ENCODE data around the gene HSPB9. TPM values are rescaled to one million over a fixed set of nuclear protein-coding genes. Genes with fewer than 3 reads are reported as not detected.
A peak's percentile ranks its signal among the peaks of the same experiment; 100 is the strongest.

The HSPB9 gene
- total and polyA plus RNA-seq, 10 donors, result 0.11 to 0.19 (median 0.17) TPM; not detected in 6

- WGBS, 5 donors, result 42 to 63% (median 56%) methylated on average over 17 of the region's 17 CpGs
- Histone ChIP-seq H3K27me3 (replicated peaks in 1 of 7) (no peaks in the 10 kb centered on the region), H3K9me3 (no peaks in the 10 kb centered on the region), H3K4me1 (peaks cover 28 to 52% (median 42%) of the 10 kb centered on the region in 6 donors), H3K36me3 (peaks cover 0 to 22% (median 5%) of the 10 kb centered on the region in 6 donors), H3K27ac (peak overlapping the region in 6 of 8 donors; percentile 48 to 95 (median 92)), H3K4me3 (peak overlapping the region; percentile 92 to 99 (median 98))
- no peak for DNase-seq
- intact Hi-C loops (cut with DNase I; ENCODE audit: low total_unique reads), result no loop called here
- no peak for TF ChIP-seq POLR2A (IDR thresholded peaks at IDR 0.05)
- TF ChIP-seq, protein P1, sequence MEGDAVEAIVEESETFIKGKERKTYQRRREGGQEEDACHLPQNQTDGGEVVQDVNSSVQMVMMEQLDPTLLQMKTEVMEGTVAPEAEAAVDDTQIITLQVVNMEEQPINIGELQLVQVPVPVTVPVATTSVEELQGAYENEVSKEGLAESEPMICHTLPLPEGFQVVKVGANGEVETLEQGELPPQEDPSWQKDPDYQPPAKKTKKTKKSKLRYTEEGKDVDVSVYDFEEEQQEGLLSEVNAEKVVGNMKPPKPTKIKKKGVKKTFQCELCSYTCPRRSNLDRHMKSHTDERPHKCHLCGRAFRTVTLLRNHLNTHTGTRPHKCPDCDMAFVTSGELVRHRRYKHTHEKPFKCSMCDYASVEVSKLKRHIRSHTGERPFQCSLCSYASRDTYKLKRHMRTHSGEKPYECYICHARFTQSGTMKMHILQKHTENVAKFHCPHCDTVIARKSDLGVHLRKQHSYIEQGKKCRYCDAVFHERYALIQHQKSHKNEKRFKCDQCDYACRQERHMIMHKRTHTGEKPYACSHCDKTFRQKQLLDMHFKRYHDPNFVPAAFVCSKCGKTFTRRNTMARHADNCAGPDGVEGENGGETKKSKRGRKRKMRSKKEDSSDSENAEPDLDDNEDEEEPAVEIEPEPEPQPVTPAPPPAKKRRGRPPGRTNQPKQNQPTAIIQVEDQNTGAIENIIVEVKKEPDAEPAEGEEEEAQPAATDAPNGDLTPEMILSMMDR (IDR thresholded peaks at IDR 0.05 in 8 of 11, conservative IDR thresholded peaks at IDR 0.05 in 3 of 11), result no peak
- TF ChIP-seq POLR2AphosphoS5 (IDR thresholded peaks at IDR 0.05), result no peak
Measured at GRCh38 chr17:42155614-42156045, 33.0 kb downstream of the HSPB9 start.

DNA sequence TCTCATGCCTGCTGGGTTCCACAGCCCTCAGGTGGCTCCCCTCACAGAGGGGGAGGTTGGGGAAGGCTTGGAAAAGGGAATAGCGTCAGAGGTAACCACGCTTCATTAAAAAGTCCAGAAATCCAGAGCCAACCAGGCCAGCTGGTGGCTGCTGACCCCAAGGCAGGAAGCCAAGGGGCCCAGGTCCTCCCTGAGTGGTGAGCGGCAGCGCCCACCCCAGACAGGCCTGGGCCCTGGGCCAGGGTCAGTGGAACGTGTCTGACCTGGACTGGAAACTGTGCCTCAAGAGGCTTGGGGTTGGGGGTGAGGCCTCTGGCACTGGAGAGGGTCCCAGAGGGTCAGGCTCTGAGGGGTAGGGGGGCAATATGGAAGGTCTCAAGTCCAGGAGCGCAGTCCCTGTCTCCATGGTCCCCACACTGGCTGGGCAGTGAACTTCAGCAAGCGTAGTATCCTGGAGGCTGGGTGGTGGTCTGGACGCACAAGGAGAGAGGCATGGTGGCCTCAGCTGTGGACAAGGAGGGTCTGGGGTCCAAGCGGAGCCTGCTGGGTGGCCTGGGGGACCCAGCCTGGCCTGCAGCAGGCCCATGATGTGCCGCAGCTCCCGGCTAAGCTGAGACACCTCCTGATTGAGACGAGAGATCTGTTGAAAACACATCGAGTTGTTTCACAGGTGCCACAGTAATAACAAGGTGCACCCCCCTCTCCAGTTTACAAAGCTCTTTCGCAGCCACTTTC, 37.4 kb downstream of the HSPB9 start:
- intact Hi-C loops (cut with DNase I; ENCODE audit: low total_unique reads), result no loop called here
- no peak for DNase-seq
- H3K36me3 ChIP-seq, result no peaks in the 10 kb centered on the region
- no peaks in the 10 kb centered on the region for H3K27me3 ChIP-seq (replicated peaks in 1 of 7)
- WGBS, 5 donors, result 76 to 83% (median 81%) methylated on average over 13 to 14 of the region's 14 CpGs
- peaks cover 0 to 30% (median 7%) of the 10 kb centered on the region in 6 donors for H3K4me1 ChIP-seq
- TF ChIP-seq POLR2A (IDR thresholded peaks at IDR 0.05), result no peak
- no peak for TF ChIP-seq POLR2AphosphoS5 (IDR thresholded peaks at IDR 0.05)
- TF ChIP-seq, protein P1 (IDR thresholded peaks at IDR 0.05 in 8 of 11, conservative IDR thresholded peaks at IDR 0.05 in 3 of 11), result no peak
- H3K4me3 ChIP-seq, result no peak overlapping the region
- H3K27ac ChIP-seq, result no peak overlapping the region
- H3K9me3 ChIP-seq, result no peaks in the 10 kb centered on the region

DNA sequence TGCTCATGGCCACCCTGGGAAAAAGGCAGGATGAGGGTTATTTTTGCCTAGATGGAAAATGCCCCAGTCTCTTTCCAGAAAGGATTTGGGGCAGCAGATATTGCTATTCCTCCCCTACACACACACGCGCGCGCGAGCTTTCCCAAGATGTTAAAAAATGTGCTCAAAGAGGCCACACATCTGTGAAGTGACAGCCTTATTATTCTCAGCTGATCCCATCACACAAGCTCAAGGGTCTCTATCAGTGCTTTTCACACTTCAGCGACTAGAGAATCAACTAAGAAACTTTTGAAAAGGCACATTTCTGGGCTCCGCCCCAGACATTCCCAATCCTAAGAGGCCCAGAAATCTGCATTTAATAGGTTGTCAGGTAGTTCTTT, 37.9 kb downstream of the HSPB9 start:
- WGBS, 5 donors, result 90 to 96% (median 91%) methylated on average over 7 of the region's 7 CpGs
- Histone ChIP-seq H3K9me3 (no peaks in the 10 kb centered on the region), H3K4me3 (no peak overlapping the region), H3K27ac (no peak overlapping the region), H3K27me3 (replicated peaks in 1 of 7) (no peaks in the 10 kb centered on the region), H3K4me1 (peaks cover 0 to 25% (median 2%) of the 10 kb centered on the region in 6 donors), H3K36me3 (no peaks in the 10 kb centered on the region)
- DNase-seq, result no peak
- intact Hi-C loops (cut with DNase I; ENCODE audit: low total_unique reads), result no loop called here
- TF ChIP-seq, protein P1 (IDR thresholded peaks at IDR 0.05 in 8 of 11, conservative IDR thresholded peaks at IDR 0.05 in 3 of 11), result no peak
- TF ChIP-seq POLR2A (IDR thresholded peaks at IDR 0.05), result no peak
- TF ChIP-seq POLR2AphosphoS5 (IDR thresholded peaks at IDR 0.05), result no peak

- TF ChIP-seq POLR2A (IDR thresholded peaks at IDR 0.05), result no peak
- TF ChIP-seq, protein P1 (IDR thresholded peaks at IDR 0.05 in 8 of 11, conservative IDR thresholded peaks at IDR 0.05 in 3 of 11), result peak in 7 of 11 experiments; percentile 14 to 44 (median 35)
- no peak for TF ChIP-seq POLR2AphosphoS5 (IDR thresholded peaks at IDR 0.05)
- H3K27me3 ChIP-seq (replicated peaks in 1 of 7), result no peaks in the 10 kb centered on the region
- H3K4me1 ChIP-seq, result peaks cover 0 to 16% (median 0%) of the 10 kb centered on the region in 6 donors
- H3K36me3 ChIP-seq, result no peaks in the 10 kb centered on the region
- H3K9me3 ChIP-seq, result no peaks in the 10 kb centered on the region
- DNase-seq, result no peak
- H3K4me3 ChIP-seq, result no peak overlapping the region
- WGBS, 5 donors, result 51 to 70% (median 66%) methylated on average over 8 of the region's 8 CpGs
- H3K27ac ChIP-seq, result no peak overlapping the region
- intact Hi-C loops (cut with DNase I; ENCODE audit: low total_unique reads), result no loop called here
Measured at GRCh38 chr17:42163113-42163512, 40.5 kb downstream of the HSPB9 start.
